Measurements from ENCODE around the gene EED.
A peak's percentile ranks its signal among the peaks of the same experiment; 100 is the strongest.

The EED gene

DNA sequence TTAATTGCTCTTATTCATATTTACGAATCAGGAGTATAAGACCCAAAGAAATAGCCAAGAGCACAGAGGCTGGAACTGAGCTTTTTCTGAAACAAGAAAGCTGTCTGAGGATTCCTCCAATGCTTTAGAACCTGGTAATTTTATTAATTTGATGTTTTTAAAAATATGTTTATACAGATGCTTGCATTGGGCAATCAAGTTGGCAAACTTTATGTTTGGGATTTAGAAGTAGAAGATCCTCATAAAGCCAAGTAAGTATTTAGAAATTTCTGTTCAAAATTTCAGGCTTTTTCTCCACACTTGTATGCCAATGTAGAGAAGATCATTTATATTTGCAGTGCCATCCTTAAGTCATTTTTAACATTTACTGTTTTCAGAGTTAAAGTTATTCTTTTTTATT is 33.2 kb downstream of the EED start:
- no peak for TF ChIP-seq GABPA (IDR thresholded peaks at IDR 0.05; ENCODE audit: low read depth)
- no peak for DNase-seq (ENCODE audit: low read depth in 1 of 2, low spot score in 1 of 2)

DNA sequence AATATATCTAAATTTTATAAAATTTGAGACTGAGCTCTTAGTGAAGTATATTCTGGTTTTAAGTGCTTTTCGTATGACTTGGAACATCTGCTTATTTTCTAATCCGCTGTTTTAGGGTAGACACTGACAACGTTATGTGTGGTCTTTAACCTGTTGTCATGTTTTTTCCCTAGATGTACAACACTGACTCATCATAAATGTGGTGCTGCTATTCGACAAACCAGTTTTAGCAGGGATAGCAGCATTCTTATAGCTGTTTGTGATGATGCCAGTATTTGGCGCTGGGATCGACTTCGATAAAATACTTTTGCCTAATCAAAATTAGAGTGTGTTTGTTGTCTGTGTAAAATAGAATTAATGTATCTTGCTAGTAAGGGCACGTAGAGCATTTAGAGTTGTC is 33.7 kb downstream of the EED start:
- Histone ChIP-seq H3K27me3 (ENCODE audit: insufficient read depth, poor library complexity, severe bottlenecking) (no peaks in the 10 kb centered on the region), H3K4me3 (replicated peaks; ENCODE audit: insufficient read depth, low read length) (no peak overlapping the region), H3K27ac (replicated peaks) (no peak overlapping the region)
- TF ChIP-seq, protein P1, sequence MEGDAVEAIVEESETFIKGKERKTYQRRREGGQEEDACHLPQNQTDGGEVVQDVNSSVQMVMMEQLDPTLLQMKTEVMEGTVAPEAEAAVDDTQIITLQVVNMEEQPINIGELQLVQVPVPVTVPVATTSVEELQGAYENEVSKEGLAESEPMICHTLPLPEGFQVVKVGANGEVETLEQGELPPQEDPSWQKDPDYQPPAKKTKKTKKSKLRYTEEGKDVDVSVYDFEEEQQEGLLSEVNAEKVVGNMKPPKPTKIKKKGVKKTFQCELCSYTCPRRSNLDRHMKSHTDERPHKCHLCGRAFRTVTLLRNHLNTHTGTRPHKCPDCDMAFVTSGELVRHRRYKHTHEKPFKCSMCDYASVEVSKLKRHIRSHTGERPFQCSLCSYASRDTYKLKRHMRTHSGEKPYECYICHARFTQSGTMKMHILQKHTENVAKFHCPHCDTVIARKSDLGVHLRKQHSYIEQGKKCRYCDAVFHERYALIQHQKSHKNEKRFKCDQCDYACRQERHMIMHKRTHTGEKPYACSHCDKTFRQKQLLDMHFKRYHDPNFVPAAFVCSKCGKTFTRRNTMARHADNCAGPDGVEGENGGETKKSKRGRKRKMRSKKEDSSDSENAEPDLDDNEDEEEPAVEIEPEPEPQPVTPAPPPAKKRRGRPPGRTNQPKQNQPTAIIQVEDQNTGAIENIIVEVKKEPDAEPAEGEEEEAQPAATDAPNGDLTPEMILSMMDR (IDR thresholded peaks at IDR 0.05; ENCODE audit: insufficient read depth, low read length): no peak
- no peak for TF ChIP-seq POLR2AphosphoS5 (IDR thresholded peaks at IDR 0.05; ENCODE audit: low read depth)
- TF ChIP-seq, protein P2, sequence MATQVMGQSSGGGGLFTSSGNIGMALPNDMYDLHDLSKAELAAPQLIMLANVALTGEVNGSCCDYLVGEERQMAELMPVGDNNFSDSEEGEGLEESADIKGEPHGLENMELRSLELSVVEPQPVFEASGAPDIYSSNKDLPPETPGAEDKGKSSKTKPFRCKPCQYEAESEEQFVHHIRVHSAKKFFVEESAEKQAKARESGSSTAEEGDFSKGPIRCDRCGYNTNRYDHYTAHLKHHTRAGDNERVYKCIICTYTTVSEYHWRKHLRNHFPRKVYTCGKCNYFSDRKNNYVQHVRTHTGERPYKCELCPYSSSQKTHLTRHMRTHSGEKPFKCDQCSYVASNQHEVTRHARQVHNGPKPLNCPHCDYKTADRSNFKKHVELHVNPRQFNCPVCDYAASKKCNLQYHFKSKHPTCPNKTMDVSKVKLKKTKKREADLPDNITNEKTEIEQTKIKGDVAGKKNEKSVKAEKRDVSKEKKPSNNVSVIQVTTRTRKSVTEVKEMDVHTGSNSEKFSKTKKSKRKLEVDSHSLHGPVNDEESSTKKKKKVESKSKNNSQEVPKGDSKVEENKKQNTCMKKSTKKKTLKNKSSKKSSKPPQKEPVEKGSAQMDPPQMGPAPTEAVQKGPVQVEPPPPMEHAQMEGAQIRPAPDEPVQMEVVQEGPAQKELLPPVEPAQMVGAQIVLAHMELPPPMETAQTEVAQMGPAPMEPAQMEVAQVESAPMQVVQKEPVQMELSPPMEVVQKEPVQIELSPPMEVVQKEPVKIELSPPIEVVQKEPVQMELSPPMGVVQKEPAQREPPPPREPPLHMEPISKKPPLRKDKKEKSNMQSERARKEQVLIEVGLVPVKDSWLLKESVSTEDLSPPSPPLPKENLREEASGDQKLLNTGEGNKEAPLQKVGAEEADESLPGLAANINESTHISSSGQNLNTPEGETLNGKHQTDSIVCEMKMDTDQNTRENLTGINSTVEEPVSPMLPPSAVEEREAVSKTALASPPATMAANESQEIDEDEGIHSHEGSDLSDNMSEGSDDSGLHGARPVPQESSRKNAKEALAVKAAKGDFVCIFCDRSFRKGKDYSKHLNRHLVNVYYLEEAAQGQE (IDR thresholded peaks at IDR 0.05; ENCODE audit: insufficient replicate concordance, low read depth): no peak
- no peak for TF ChIP-seq GABPA (IDR thresholded peaks at IDR 0.05; ENCODE audit: low read depth)
- TF ChIP-seq SPI1 (IDR thresholded peaks at IDR 0.05; ENCODE audit: borderline replicate concordance, low read depth): no peak
- DNase-seq (ENCODE audit: low read depth in 1 of 2, low spot score in 1 of 2): no peak

More for the DNA sequence above, 33.2 kb downstream of the EED start:
- Histone ChIP-seq H3K27me3 (ENCODE audit: insufficient read depth, poor library complexity, severe bottlenecking) (no peaks in the 10 kb centered on the region), H3K27ac (replicated peaks) (no peak overlapping the region), H3K4me3 (replicated peaks; ENCODE audit: insufficient read depth, low read length) (no peak overlapping the region)

DNA sequence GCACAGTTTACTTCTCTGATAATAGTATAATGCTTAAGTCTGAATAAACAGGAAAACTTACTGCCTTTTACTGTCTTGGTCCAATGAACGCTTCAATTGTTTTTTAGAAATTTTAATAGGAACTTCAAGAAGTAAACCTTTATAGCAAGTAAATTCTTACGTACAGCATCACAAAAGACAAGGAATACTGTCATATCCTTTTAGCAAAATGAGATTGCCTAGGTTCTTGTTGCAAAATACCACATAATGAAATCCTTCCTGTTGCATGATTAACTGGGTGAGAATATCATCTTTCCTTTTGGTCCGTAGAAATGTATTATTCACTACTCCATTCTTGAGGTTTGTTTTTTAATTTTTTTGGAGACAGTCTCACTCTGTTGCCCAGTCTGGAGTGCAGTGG is 35.2 kb downstream of the EED start:
- peak in 1 of 2 experiments; percentile 7 for DNase-seq (ENCODE audit: low read depth in 1 of 2, low spot score in 1 of 2)
- no peak overlapping the region for H3K27ac ChIP-seq (replicated peaks)
- H3K27me3 ChIP-seq (ENCODE audit: insufficient read depth, poor library complexity, severe bottlenecking): no peaks in the 10 kb centered on the region
- H3K4me3 ChIP-seq (replicated peaks; ENCODE audit: insufficient read depth, low read length): no peak overlapping the region
- TF ChIP-seq GABPA (IDR thresholded peaks at IDR 0.05; ENCODE audit: low read depth) (no peak), POLR2AphosphoS5 (IDR thresholded peaks at IDR 0.05; ENCODE audit: low read depth) (no peak), SPI1 (IDR thresholded peaks at IDR 0.05; ENCODE audit: borderline replicate concordance, low read depth) (no peak)
- TF ChIP-seq, protein P2 (IDR thresholded peaks at IDR 0.05; ENCODE audit: insufficient replicate concordance, low read depth): no peak
- TF ChIP-seq, protein P1 (IDR thresholded peaks at IDR 0.05; ENCODE audit: insufficient read depth, low read length): no peak

DNA sequence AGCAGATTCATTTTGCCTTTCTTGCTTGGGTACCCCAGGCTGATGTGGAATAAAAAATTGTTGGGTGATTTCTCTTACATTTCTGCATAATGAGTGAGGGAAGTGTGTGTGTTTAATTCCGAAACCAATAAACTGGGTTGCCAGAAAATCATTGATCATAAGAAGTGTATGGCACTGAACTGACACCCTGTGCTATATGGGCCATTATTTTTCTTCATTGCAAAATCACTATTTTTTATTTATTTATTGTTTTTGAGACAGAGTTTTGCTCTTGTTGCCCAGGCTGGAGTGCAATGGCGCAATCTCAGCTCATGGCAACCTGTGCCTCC is 42.9 kb downstream of the EED start:
- Histone ChIP-seq H3K27ac (replicated peaks) (no peak overlapping the region), H3K4me3 (replicated peaks; ENCODE audit: insufficient read depth, low read length) (no peak overlapping the region), H3K27me3 (ENCODE audit: insufficient read depth, poor library complexity, severe bottlenecking) (no peaks in the 10 kb centered on the region)
- DNase-seq (ENCODE audit: low read depth in 1 of 2, low spot score in 1 of 2): no peak
- no peak for TF ChIP-seq SPI1 (IDR thresholded peaks at IDR 0.05; ENCODE audit: borderline replicate concordance, low read depth)
- TF ChIP-seq, protein P1 (IDR thresholded peaks at IDR 0.05; ENCODE audit: insufficient read depth, low read length): no peak
- TF ChIP-seq GABPA (IDR thresholded peaks at IDR 0.05; ENCODE audit: low read depth): no peak
- TF ChIP-seq, protein P2 (IDR thresholded peaks at IDR 0.05; ENCODE audit: insufficient replicate concordance, low read depth): no peak
